ENCODE results near the gene PXMP4. TPM values are rescaled to one million over a fixed set of nuclear protein-coding genes. Genes with fewer than 3 reads are reported as not detected.
A peak's percentile ranks its signal among the peaks of the same experiment; 100 is the strongest.

The PXMP4 gene, protein sequence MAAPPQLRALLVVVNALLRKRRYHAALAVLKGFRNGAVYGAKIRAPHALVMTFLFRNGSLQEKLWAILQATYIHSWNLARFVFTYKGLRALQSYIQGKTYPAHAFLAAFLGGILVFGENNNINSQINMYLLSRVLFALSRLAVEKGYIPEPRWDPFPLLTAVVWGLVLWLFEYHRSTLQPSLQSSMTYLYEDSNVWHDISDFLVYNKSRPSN
- total RNA-seq (2011; cell fraction: chromatin; rRNA removed; ENCODE audit: low replicate concordance): 5.6 and 15.2 TPM in 2 replicates
- total RNA-seq (2011; cell fraction: nucleolus; rRNA removed): 8.7 and 9.8 TPM in 2 replicates
- 9.0 and 12.0 TPM in 2 replicates for total RNA-seq (2011; cell fraction: nucleoplasm; rRNA removed)
- total RNA-seq (2014; rRNA removed) (5.6 and 9.1 TPM in 2 replicates), total RNA-seq (2014; rRNA removed; fragmentation: Illumina TruSeq; extraction: Trizol) (3.6 and 4.8 TPM in 2 replicates), total RNA-seq (2015; rRNA removed; fragmentation: Illumina TruSeq; extraction: Trizol) (4.4 and 6.7 TPM in 2 replicates), total RNA-seq (2021) (11.4 and 12.6 TPM in 2 replicates), polyA plus RNA-seq (2011; rRNA removed) (6.7 and 7.3 TPM in 2 replicates), polyA plus RNA-seq (2014; fragmentation: Illumina TruSeq; extraction: Trizol) (9.8 and 10.4 TPM in 2 replicates), polyA plus RNA-seq (2014; fragmentation: Nextera tagmentation; extraction: Ambion mirVana) (10 to 100 TPM; 24.4 to 29.1 TPM), polyA plus RNA-seq (2014; rRNA removed) (5.7 and 6.8 TPM in 2 replicates), polyA minus RNA-seq (2011; rRNA and poly(A)+ RNA removed) (4.0 and 5.7 TPM in 2 replicates), Bru-seq, nascent RNA (percentile 55 among the genes with signal in this experiment), BruChase-seq, experiment 1, labeled RNA remaining after a 2-hour chase (percentile 56 among the genes with signal in this experiment), BruChase-seq, experiment 2, labeled RNA remaining after a 6-hour chase (percentile 57 among the genes with signal in this experiment)
- polyA plus RNA-seq (2011; cell fraction: cytosol; rRNA removed): 12.4 and 17.3 TPM in 2 replicates
- 10.1 and 11.6 TPM in 2 replicates for polyA plus RNA-seq (2011; cell fraction: nucleus; rRNA removed)
- 9.3 and 12.6 TPM in 2 replicates for polyA plus RNA-seq (2012)
- polyA minus RNA-seq (2011; cell fraction: cytosol; rRNA and poly(A)+ RNA removed): 6.6 and 7.5 TPM in 2 replicates
- 3.0 TPM in 2 replicates for polyA minus RNA-seq (2011; cell fraction: nucleus; rRNA and poly(A)+ RNA removed)
- long read RNA-seq, experiment 1, full-length matches to known transcripts: 21 of 31 reads
- long read RNA-seq, experiment 1, partial matches to known transcripts: 1 of 31 reads
- long read RNA-seq, experiment 1, other reads (novel, unspliced or antisense): 9 of 31 reads
- long read RNA-seq, experiment 2, full-length matches to known transcripts: 12 of 18 reads
- long read RNA-seq, experiment 2, partial matches to known transcripts: 1 of 18 reads
- long read RNA-seq, experiment 2, other reads (novel, unspliced or antisense): 5 of 18 reads
- long read RNA-seq, experiment 3, full-length matches to known transcripts: 13 of 16 reads
- long read RNA-seq, experiment 3, partial matches to known transcripts: 0 of 16 reads
- long read RNA-seq, experiment 3, other reads (novel, unspliced or antisense): 3 of 16 reads

DNA sequence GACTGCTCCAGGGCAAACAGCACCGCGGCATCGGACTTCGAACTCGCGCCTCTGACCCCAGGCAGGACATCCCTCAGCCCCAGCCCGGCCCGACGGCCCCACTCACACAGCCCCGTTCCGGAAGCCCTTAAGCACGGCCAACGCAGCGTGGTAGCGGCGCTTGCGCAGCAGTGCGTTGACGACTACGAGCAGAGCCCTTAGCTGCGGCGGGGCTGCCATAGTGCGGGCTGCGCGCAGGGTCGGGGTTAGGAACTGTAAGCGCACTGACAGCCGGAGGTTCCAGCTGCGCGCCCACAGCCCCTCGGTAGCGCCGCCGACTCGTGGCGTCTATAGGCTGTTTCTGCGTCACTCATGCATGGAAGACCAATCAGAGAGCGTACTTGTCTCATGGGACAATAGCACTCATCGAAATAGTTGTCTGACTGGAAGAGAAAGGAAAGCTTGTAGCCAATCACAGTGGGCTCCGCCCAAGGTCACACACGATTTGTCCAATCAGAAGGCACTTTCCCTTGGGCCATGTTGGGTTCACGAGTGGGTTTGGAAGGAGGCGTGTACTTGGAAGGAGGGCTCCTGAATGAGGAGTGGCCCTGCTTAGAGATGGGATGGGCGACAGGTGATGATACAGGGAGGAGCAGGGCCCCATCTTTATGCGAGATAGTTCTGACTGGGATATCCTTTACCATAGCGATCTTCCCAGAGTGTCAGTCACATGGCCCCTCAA, at the start of gene PXMP4:
Gene PXMP4 (minus strand): TSS at position 322 of the 721 bp plus-strand sequence. CDS start 103 bp downstream, at position 219.
- Histone ChIP-seq H3K4me1 (replicated peaks in 1 of 2; ENCODE audit: control insufficient read depth in 2 of 2, insufficient read depth in 2 of 2, low read length in 2 of 2) (peaks cover 7 to 14% of the 10 kb centered on the region in 2 experiments; a peak in 4 of 5 replicates), H3K4me2 (ENCODE audit: insufficient read depth, low read length) (peak within 1 kb of the TSS; percentile 92), H3K9me3 (replicated peaks; ENCODE audit: control insufficient read depth, insufficient read depth, low read depth, low read length) (no peaks in the 10 kb centered on the region), H3K9ac (ENCODE audit: insufficient read depth in 1 of 2, low read depth in 2 of 2, low read length in 2 of 2) (peak within 1 kb of the TSS; percentile 82 to 92), H3K36me3 (ENCODE audit: control insufficient read depth, insufficient read depth, low read length) (no peaks in the 10 kb centered on the region), H3K27me3 (ENCODE audit: control insufficient read depth in 2 of 2, insufficient read depth in 2 of 2, low read length in 2 of 2) (no peaks in the 10 kb centered on the region), H3K9me1 (ENCODE audit: control insufficient read depth, insufficient read depth, low read length) (no peaks in the 10 kb centered on the region), H3K79me2 (ENCODE audit: control insufficient read depth, insufficient read depth, low read length) (peaks cover 11% of the 10 kb centered on the region; the same call in 2 of the 3 replicates), H4K20me1 (replicated peaks; ENCODE audit: control insufficient read depth, insufficient read depth, low read length) (no peaks in the 10 kb centered on the region), H3K4me3 (peak within 1 kb of the TSS; percentile 76), H3K27ac (ENCODE audit: extremely low read depth, low read depth, low read length) (peak within 1 kb of the TSS; percentile 74), H2AFZ (ENCODE audit: low read depth, low read length) (peak within 1 kb of the TSS; percentile 97)
- ChIA-PET CTCF (ENCODE audit: low intra/inter-chr PET ratio) (no interaction called here), POLR2A (interaction anchor here (0.8 to 1.7 kb wide), 12 partner anchors 9 to 366 kb away, joined by 3 to 7 read pairs (median 4); partner anchors contain the start of genes ACTL10 and ZNF341)
- peak; percentile 100 for FAIRE-seq
- BruUV-seq (replicated peaks): no TSS peak
- in situ Hi-C loops (cut with MboI): no loop called here
- WGBS (ENCODE audit: insufficient coverage, low coverage, missing lambda C conversion rate): 5% methylated on average over 45 of the region's 46 CpGs
- intact Hi-C loops (cut with micrococcal nuclease): no loop called here
- peak; percentile 99 for ATAC-seq
- DNase-seq (ENCODE audit: extremely low read depth in 1 of 4, low spot score in 3 of 4): peak; percentile 94 to 98 (median 96)
- no peak for TF ChIP-seq SRSF1 (IDR thresholded peaks at IDR 0.05; ENCODE audit: low read depth, low read length)
- peak; percentile 42; the same call in 1 of the 2 replicates for TF ChIP-seq ZFX (CRISPR knock-in tag; IDR thresholded peaks at IDR 0.05)
- peak; percentile 63; the same call in 1 of the 2 replicates for TF ChIP-seq KLF13 (tag; IDR thresholded peaks at IDR 0.05; ENCODE audit: borderline replicate concordance, low read depth)
- 0 out of 2 replicates have a peak, but pooled peaks have one; percentile 37 for TF ChIP-seq OTX1 (CRISPR knock-in tag; IDR thresholded peaks at IDR 0.05)
- peak; percentile 53 for TF ChIP-seq MEIS2 (IDR thresholded peaks at IDR 0.05; ENCODE audit: partially characterized antibody)
- TF ChIP-seq PBX2 (CRISPR knock-in tag; IDR thresholded peaks at IDR 0.05; ENCODE audit: low read depth): peak; percentile 98
- TF ChIP-seq PBX2 (tag; conservative IDR thresholded peaks at IDR 0.05; ENCODE audit: low read depth): peak; percentile 99
- no peak for TF ChIP-seq SMARCC2 (IDR thresholded peaks at IDR 0.05; ENCODE audit: low read depth)
- TF ChIP-seq MBD1 (CRISPR knock-in tag; IDR thresholded peaks at IDR 0.05): 0 out of 2 replicates have a peak, but pooled peaks have one; percentile 34
